DND-41 (cell line): ENCODE measurements around the gene SCAF1.

ENCODE experiments used
- ATAC-seq: fragments of 200-7000 bp; cut with Tn5 transposase; 3 replicates; pipeline ENCODE4 v1.9.1; 2021; ENCODE audit warnings: low read depth; ENCODE audit not compliant: insufficient read depth
- DNase-seq: peaks from one replicate; pipeline ENCODE4 v3.0.0-alpha.2; 2020
- H2AFZ ChIP-seq: 2 replicates; pipeline ENCODE4 v1.6.0; 2012; ENCODE audit warnings: low read depth, low read length
- H3K27ac ChIP-seq: 2 replicates; pipeline ENCODE4 v1.5.1; 2012; ENCODE audit warnings: low read length, inconsistent platforms
- H3K27me3 ChIP-seq: fragments of 200-600 bp; sonication (generic); 2 replicates; pipeline ENCODE4 v1.6.0; 2012; ENCODE audit warnings: low read length, mild to moderate bottlenecking, inconsistent platforms; ENCODE audit not compliant: insufficient read depth, poor library complexity
- H3K36me3 ChIP-seq: 2 replicates; pipeline ENCODE4 v1.5.1; 2012; ENCODE audit warnings: low read length, inconsistent platforms; ENCODE audit not compliant: insufficient read depth
- H3K4me1 ChIP-seq: 2 replicates; pipeline ENCODE4 v1.5.1; 2012; ENCODE audit warnings: mild to moderate bottlenecking, low read length; ENCODE audit not compliant: insufficient read depth
- H3K4me2 ChIP-seq: 2 replicates; pipeline ENCODE4 v1.6.0; 2012; ENCODE audit warnings: mild to moderate bottlenecking, moderate library complexity, low read length, inconsistent platforms; ENCODE audit not compliant: insufficient read depth
- H3K4me3 ChIP-seq, 2 experiments: fragments of 200-600 bp in 1 of 2; shearing (Covaris generic) in 1 of 2; 2 replicates each; pipeline ENCODE4 v1.5.1; 2012 to 2016; ENCODE audit warnings: inconsistent platforms in 2 of 2, low read length in 2 of 2, mild to moderate bottlenecking in 2 of 2, low read depth in 1 of 2, moderate library complexity in 1 of 2
- H3K79me2 ChIP-seq: 2 replicates; pipeline ENCODE4 v1.6.0; 2012; ENCODE audit warnings: low read length, inconsistent platforms; ENCODE audit not compliant: insufficient read depth
- H3K9ac ChIP-seq: 2 replicates; pipeline ENCODE4 v1.6.0; 2012; ENCODE audit warnings: low read depth, mild to moderate bottlenecking, inconsistent platforms, low read length, moderate library complexity
- H3K9me3 ChIP-seq: 2 replicates; pipeline ENCODE4 v1.5.1; 2012; ENCODE audit warnings: low read length, moderate library complexity, mild to moderate bottlenecking, inconsistent platforms; ENCODE audit not compliant: insufficient read depth, severe bottlenecking
- H4K20me1 ChIP-seq: 2 replicates; pipeline ENCODE4 v1.6.0; 2012; ENCODE audit warnings: low read length; ENCODE audit not compliant: insufficient read depth
- EZH2 ChIP-seq: IDR thresholded peaks from 3 replicates; pipeline ENCODE4 v1.6.1; 2012; ENCODE audit warnings: borderline replicate concordance, low read depth, mild to moderate bottlenecking, moderate library complexity, low read length, inconsistent platforms; ENCODE audit not compliant: severe bottlenecking
- TF ChIP-seq, protein P1 (sequence below): IDR thresholded peaks from 2 replicates; pipeline ENCODE4 v1.5.1; 2012; ENCODE audit warnings: borderline replicate concordance, low read length, moderate library complexity, mild to moderate bottlenecking; ENCODE audit not compliant: poor library complexity, severe bottlenecking; ENCODE audit errors: extremely low read depth

SCAF1 gene

DNA sequence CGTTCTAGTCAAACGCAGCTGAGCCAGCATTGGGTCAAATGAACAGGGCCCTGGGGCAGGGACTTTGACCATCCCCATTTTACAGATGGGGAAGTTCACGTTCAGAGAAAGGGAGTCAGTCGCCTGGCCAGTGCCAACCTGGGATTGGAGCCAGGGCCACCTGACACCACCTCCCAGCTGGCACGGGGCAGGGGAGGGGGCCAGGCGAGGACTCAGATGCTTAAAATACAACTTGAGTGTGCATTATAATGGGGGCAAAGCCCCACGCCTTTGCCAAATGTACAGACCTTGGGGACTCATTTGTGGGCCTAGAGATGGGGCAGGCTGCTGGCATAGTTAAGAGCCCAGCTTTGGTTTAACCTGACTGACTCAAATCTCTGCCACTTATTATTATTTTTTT lies 36.4 kb upstream of the SCAF1 start:
- Histone ChIP-seq H3K4me2 (no peak overlapping the region), H3K27ac (no peak overlapping the region), H3K79me2 (peaks cover 82% of the 10 kb centered on the region), H3K9ac (no peak overlapping the region), H3K27me3 (no peaks in the 10 kb centered on the region), H4K20me1 (peaks cover 40% of the 10 kb centered on the region), H3K9me3 (no peaks in the 10 kb centered on the region), H2AFZ (no peak overlapping the region), H3K36me3 (peaks cover 89% of the 10 kb centered on the region), H3K4me3 (no peak overlapping the region), H3K4me1 (no peaks in the 10 kb centered on the region)
- no peak for DNase-seq
- no peak for ATAC-seq
- TF ChIP-seq, protein P1, sequence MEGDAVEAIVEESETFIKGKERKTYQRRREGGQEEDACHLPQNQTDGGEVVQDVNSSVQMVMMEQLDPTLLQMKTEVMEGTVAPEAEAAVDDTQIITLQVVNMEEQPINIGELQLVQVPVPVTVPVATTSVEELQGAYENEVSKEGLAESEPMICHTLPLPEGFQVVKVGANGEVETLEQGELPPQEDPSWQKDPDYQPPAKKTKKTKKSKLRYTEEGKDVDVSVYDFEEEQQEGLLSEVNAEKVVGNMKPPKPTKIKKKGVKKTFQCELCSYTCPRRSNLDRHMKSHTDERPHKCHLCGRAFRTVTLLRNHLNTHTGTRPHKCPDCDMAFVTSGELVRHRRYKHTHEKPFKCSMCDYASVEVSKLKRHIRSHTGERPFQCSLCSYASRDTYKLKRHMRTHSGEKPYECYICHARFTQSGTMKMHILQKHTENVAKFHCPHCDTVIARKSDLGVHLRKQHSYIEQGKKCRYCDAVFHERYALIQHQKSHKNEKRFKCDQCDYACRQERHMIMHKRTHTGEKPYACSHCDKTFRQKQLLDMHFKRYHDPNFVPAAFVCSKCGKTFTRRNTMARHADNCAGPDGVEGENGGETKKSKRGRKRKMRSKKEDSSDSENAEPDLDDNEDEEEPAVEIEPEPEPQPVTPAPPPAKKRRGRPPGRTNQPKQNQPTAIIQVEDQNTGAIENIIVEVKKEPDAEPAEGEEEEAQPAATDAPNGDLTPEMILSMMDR, result no peak
- no peak for TF ChIP-seq EZH2

GRCh38 chr19:49609499-49610092 lies 32.4 kb upstream of the SCAF1 start:
- Histone ChIP-seq H4K20me1 (peaks cover 40% of the 10 kb centered on the region), H3K27me3 (no peaks in the 10 kb centered on the region), H3K4me1 (no peaks in the 10 kb centered on the region), H3K4me2 (no peak overlapping the region), H3K27ac (no peak overlapping the region), H2AFZ (no peak overlapping the region), H3K9me3 (no peaks in the 10 kb centered on the region), H3K9ac (no peak overlapping the region), H3K4me3 (no peak overlapping the region), H3K79me2 (peaks cover 74% of the 10 kb centered on the region), H3K36me3 (peaks cover 81% of the 10 kb centered on the region)
- ATAC-seq (no peak), DNase-seq (no peak)
- no peak for TF ChIP-seq EZH2
- TF ChIP-seq, protein P1, result no peak

DNA sequence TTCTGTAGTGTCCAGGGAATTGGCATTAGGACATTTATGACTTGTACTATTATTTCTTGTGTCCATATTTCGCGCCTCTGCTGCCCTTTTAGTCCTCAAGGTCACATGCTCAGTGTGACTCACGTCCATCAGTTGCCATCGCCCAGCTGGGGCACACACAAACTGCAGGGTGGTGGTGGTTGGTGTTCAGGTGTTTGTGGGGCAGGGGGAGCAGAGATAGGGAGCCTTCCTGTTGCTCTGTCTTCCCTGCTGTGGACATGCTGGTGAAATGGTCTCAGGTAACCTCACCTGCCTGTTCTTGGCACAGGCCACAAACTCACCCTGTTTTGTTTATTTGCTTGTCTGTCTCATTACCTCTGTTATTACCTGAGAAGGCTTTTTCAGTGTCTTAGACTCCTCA lies 28.6 kb upstream of the SCAF1 start:
- Histone ChIP-seq H2AFZ (no peak overlapping the region), H3K4me2 (no peak overlapping the region), H3K36me3 (peaks cover 85% of the 10 kb centered on the region), H3K79me2 (peaks cover 47% of the 10 kb centered on the region), H3K4me1 (no peaks in the 10 kb centered on the region), H3K9me3 (no peaks in the 10 kb centered on the region), H3K27me3 (no peaks in the 10 kb centered on the region), H3K4me3 (no peak overlapping the region), H3K9ac (no peak overlapping the region), H4K20me1 (peaks cover 47% of the 10 kb centered on the region), H3K27ac (no peak overlapping the region)
- TF ChIP-seq, protein P1, result no peak
- no peak for TF ChIP-seq EZH2
- DNase-seq (no peak), ATAC-seq (no peak)
